Mucosa of descending colon (tissue), 3 donors: ENCODE data around the gene CPED1. TPM values are rescaled to one million over a fixed set of nuclear protein-coding genes. Genes with fewer than 3 reads are reported as not detected.

Source experiments
- ATAC-seq: fragments of 200-7000 bp; cut with Tn5 transposase; one replicate; pipeline ENCODE4 v1.9.1; 2020; ENCODE audit warnings: mild to moderate bottlenecking, moderate library complexity
- DNase-seq, 3 donors: peaks; one replicate each; pipeline ENCODE4 v3.0.0-alpha.2; 2020
- H3K36me3 ChIP-seq: fragments of 200-600 bp; one replicate; pipeline ENCODE4 v1.8.0; 2021; ENCODE audit warnings: low read depth, mild to moderate bottlenecking
- H3K4me1 ChIP-seq: fragments of 200-600 bp; one replicate; pipeline ENCODE4 v1.8.0; 2021; ENCODE audit warnings: low read depth, mild to moderate bottlenecking
- H3K4me3 ChIP-seq: fragments of 200-600 bp; one replicate; pipeline ENCODE4 v1.8.0; 2021; ENCODE audit warnings: mild to moderate bottlenecking
- H3K9me3 ChIP-seq: fragments of 200-600 bp; one replicate; pipeline ENCODE4 v1.8.0; 2021; ENCODE audit warnings: mild to moderate bottlenecking
- CTCF ChIP-seq: fragments of 200-600 bp; IDR thresholded peaks from one replicate; pipeline ENCODE4 v1.8.0; 2022; ENCODE audit warnings: antibody characterized with exemption, mild to moderate bottlenecking
- intact Hi-C, 2 donors: fragments of 100-400 bp; cut with DNase I in 1 of 2; cut with micrococcal nuclease in 1 of 2; formaldehyde crosslinking; loops; one replicate each; pipeline versions ENCODE4 v1.11.0 to v1.11.1; 2022; cut with DNase I, micrococcal nuclease
- total RNA-seq, 3 donors: library from RNA; stranded (reverse); fragmentation: NEBNext Ultra II Directional in 2 of 3; extraction: Animal tissue kit (Norgen Biotek cat#: 25700) in 2 of 3; gene quantifications; one replicate each; pipeline versions ENCODE4 v1.2.1 to v1.2.4, GENCODE V29; 2021 to 2023
- donor health status: DM: no; HTN: no; CAD: no; lungs with moderate emphysema.
- donor health status: DM: no; HTN: no; CAD: no.
- donor health status: DM: no; HTN: yes; CAD: no.

Gene CPED1
- total RNA-seq, 3 donors from 2014 or later = 6.5 to 67.7 (median 8.8) TPM

GRCh38 chr7:120994512-120995410, 6.2 kb downstream of the CPED1 start:
- no peaks in the 10 kb centered on the region for H3K4me1 ChIP-seq
- intact Hi-C loops = no loop called here
- ATAC-seq = no peak

DNA sequence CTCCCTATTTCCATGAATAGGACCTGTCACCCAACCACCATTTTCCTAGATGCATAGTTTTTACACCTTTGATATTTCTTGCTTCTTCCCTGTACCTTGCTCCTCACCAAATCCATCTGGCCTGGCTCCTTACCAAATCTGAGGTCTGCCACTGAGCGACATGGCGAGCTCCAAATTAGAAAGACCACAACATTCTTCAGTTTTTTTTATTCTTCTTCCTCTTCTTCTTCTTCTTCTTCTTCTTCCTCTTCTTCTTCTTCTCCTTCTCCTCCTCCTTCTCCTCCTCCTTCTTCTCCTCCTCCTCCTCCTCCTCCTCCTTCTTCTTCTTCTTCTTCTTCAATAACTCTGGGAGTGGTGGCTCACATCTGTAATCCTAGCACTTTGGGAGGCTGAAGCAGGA, 7.1 kb downstream of the CPED1 start:
- Histone ChIP-seq H3K9me3 (no peaks in the 10 kb centered on the region), H3K4me1 (no peaks in the 10 kb centered on the region), H3K4me3 (no peak overlapping the region), H3K36me3 (no peaks in the 10 kb centered on the region)
- intact Hi-C loops = no loop called here
- ATAC-seq (no peak), DNase-seq (no peak)
- TF ChIP-seq CTCF = no peak

More at GRCh38 chr7:120994512-120995410, 6.2 kb downstream of the CPED1 start:
- TF ChIP-seq CTCF = no peak
- Histone ChIP-seq H3K9me3 (no peaks in the 10 kb centered on the region), H3K4me3 (no peak overlapping the region), H3K36me3 (no peaks in the 10 kb centered on the region)
- DNase-seq = no peak

DNA sequence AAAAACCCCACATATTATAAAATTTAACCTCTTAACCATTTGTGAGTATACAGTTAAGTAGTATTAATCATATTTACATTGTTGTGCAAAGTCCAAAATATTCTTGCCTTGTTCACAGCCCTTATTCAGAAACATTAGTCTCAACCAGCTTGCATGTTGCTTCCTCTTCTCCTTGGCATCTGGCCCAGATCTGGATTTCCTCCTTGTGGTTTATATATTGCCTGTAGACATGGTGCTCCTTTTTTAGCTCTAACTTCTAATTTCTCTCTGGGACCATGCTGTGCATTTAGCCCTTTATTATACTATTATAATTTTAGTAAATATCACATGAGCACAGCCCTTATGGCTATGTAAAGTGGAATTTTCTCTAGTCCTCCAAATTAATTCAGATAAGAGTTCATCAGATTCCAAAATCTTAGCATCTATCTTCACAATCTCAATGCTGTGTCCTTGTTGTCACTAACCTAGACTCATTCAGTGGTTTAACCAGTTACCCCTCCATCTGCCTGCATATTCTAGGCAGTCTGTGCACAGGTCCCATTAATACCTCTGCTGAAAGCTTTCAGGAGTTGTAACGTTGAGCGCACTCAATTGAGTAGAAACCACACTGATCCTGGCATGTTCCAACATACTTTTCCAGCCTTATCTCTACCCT, 7.9 kb downstream of the CPED1 start:
- DNase-seq (peak in 1 of 3 donors; percentile 92), ATAC-seq (peak; percentile 89)
- H3K36me3 ChIP-seq = no peaks in the 10 kb centered on the region
- no peak overlapping the region for H3K4me3 ChIP-seq
- TF ChIP-seq CTCF = no peak
- H3K4me1 ChIP-seq = no peaks in the 10 kb centered on the region
- intact Hi-C loops = no loop called here
- no peaks in the 10 kb centered on the region for H3K9me3 ChIP-seq

DNA sequence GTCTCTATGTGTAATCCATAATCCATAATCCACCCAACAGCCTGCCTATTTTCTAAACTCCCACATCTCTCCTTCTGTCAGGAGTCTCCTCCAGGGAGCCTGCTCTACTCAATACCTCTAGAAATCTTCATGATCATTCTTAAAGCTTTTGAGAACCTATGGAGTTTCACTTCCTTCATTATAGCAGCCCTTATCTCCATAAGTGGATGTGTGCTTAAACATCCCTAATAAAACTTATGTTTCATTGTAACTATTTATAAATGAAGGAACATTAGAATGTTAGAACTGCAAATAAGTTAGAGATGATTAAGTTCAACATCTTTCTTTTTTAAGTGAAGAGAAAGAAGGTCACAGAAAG, 8.5 kb downstream of the CPED1 start:
- no peaks in the 10 kb centered on the region for H3K4me1 ChIP-seq
- TF ChIP-seq CTCF = no peak

DNA sequence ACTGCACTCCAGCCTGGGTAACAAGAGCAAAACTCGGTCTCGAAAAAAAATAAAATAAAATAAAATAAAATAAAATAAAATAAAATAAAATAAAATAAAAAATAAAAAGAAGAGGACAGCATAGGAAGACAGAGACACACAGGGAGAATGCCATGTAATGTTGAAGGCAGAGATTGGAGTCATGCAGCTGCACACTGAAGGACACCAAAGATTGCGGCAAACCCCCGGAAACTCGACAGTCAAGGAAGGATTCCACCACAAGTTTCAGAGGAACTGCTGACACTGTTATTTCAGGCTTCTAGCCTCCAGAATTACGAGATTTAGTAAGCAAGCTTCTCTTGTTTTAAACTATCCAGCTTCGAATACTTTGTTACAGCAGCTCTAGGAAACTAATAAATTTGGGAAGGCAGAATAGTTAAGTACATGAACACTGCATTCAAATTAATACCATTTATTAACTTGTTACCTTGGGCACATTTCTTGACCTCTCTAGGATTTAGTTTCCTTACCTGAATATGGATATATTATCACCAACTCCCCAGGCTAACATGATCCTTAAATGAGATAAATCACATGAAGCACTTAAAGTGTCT, 9.5 kb downstream of the CPED1 start:
- ATAC-seq (no peak), DNase-seq (peak in 1 of 3 donors; percentile 23)
- H3K9me3 ChIP-seq = no peaks in the 10 kb centered on the region
- intact Hi-C loops = no loop called here
- H3K4me3 ChIP-seq = no peak overlapping the region
- TF ChIP-seq CTCF = no peak
- H3K4me1 ChIP-seq = no peaks in the 10 kb centered on the region
- no peaks in the 10 kb centered on the region for H3K36me3 ChIP-seq

More for the DNA sequence above, 8.5 kb downstream of the CPED1 start:
- intact Hi-C loops = no loop called here
- Histone ChIP-seq H3K4me3 (no peak overlapping the region), H3K9me3 (no peaks in the 10 kb centered on the region), H3K36me3 (no peaks in the 10 kb centered on the region)
- ATAC-seq = no peak
- no peak for DNase-seq
